GM11168 (cell line): ENCODE measurements around the gene SYMPK.

Experiments used
- in situ Hi-C: fragments of 300-500 bp; cut with MboI; formaldehyde crosslinking; loops from one replicate; pipeline ENCODE4 v1.12.0; 2022; ENCODE audit warnings: low sequenced_read_pairs; ENCODE audit not compliant: unreplicated experiment

Gene SYMPK

GRCh38 chr19:45828523-45828922 lies 34.4 kb downstream of the SYMPK start:
- in situ Hi-C loops = no loop called here

DNA sequence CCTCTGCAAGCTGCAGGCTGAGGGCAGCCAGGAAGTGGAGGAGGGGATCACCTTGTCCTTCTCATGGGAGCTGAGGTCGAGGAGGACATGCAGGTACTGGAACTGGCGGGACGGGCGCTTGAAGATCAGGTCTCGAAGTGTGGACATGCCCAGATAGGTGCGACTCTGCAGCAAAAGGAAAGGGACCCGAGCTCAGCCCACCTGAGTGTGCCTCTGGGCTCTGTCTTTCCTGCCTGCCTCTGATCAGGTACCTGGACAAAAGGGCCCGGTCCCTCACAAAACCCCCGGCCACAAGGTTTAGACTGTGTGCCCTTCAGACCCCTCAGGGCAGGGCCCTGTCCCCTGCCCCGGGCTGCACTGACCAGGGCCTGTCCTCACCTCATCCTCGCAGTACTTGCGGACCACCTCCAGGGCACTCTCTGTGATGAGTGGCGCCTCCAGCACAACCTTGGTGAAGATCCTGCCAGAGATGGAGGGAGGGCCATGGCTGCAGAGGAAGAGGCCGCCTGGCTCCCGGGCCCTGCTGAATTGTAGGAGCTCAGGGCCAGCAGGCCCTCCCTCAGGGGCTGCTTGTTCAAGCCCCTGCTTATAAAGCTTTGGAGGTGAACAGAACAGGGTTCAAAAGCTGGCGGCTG lies 35.4 kb downstream of the SYMPK start:
- in situ Hi-C loops = no loop called here

DNA sequence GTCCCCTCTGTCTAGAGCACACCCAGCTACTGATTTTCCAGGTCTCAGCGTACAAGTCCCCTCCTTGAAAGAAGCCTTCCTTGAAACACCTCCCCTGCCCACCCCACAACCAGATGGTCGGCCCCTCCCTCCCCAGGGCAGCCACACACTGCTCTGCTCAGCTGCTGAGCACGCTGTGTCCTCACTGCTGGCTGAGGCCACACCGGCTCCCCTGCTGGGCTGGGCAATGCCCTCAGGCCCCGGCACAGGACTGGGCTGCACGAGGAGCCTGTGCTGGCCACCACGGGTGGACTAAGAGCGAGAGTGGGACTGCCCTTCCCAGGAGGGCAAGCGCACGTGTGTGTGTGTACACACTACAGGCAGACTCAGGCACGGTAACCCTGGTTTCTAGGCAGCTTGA lies 36.0 kb downstream of the SYMPK start:
- in situ Hi-C loops = no loop called here

GRCh38 chr19:45825917-45826893 lies 36.7 kb downstream of the SYMPK start:
- in situ Hi-C loops = no loop called here

DNA sequence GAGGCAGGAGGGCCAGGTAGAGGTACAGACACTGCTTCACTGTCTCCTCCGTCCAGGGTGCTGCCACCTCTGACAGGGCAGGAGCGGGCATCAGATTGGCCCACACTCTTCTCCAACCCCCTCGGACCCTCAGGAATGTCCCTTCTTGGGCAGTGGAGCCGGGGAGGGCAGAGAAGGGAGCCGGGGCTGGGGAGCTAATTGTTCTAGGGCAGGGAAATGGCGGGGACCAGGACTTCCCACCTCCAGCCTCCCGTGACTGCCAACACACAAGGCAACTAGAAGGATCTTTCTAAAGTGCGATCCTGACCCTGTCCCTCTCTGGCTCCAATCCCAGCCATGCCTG lies 37.7 kb downstream of the SYMPK start:
- in situ Hi-C loops = no loop called here

DNA sequence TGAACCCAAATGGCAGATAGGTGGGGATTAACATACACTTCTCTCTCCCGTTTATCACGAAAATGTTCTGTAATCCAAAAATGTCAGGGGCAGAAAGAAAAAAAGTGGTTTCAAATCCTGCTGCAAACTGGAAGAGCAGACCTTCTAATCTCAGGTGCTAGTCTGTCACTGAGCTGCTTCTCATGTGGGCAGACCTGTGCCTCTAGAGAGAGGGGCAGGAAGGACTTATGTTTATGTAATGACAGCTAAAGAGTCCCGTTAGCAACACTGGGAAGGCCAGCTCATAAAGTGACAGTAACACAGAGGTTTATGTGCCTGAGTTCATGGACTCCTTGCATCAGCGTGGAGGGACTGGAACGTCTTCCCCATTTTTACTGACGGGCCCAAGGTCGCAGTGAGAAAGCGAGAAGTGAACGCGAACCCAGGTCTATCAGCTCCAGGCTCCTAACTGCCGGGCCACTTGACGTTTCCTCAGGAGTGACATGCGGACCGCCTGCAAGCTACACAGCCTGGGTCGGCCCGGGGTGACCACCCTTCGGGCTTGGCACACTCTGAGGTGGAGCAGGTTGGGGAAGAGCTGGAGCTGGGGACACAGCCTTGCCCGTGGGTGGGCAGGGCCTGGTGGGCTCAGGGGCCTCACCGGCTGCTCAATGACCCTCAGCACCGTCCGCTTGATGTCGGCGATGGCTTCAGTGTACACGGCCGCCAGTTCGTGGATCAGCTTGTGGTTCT lies 38.2 kb downstream of the SYMPK start:
- in situ Hi-C loops = no loop called here

GRCh38 chr19:45824041-45824471 lies 38.9 kb downstream of the SYMPK start:
- in situ Hi-C loops = no loop called here

DNA sequence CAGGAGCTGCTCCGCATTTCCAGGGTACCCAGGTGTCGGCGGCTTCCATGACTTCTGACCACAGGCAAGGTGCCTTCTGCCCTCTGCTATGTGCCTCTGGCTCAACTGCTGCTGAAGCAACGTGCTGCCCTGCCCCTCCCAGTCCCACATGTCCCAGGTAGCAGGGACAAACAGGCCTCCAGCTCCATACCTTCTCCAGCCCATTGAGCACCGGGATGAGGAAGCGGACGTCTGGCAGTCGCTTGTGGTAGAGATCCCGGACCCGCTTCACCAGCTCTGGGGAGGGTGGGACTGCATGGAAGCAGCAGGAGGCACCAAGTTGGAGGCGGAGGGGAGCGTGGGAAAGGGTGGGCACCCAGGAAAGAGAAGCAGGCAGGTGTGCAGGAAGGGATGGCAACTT lies 39.8 kb downstream of the SYMPK start:
- in situ Hi-C loops = no loop called here

GRCh38 chr19:45822716-45823115 lies 40.2 kb downstream of the SYMPK start:
- in situ Hi-C loops = no loop called here

DNA sequence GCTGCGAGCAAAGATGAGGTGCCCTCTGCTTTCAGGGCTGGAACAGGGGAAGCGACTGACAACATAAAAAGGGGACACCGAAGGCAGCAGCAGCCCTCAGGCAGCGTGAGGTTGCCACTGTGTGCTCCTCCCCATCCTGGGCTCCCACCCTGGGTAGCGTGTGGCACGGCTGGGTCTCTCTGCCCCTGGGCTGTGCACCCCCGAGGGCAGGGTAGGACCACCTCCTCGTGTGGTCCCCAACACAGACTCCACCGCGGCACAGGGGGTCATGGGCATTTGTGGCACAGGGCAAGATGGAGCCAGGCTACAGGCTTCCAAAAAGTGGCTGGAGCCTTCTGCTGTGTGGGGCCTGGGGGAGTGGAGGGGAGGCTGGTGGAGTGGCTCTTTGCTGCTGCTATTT lies 41.4 kb downstream of the SYMPK start:
- in situ Hi-C loops = no loop called here

- in situ Hi-C loops = no loop called here
Measured at GRCh38 chr19:45821103-45821521, 41.8 kb downstream of the SYMPK start.

DNA sequence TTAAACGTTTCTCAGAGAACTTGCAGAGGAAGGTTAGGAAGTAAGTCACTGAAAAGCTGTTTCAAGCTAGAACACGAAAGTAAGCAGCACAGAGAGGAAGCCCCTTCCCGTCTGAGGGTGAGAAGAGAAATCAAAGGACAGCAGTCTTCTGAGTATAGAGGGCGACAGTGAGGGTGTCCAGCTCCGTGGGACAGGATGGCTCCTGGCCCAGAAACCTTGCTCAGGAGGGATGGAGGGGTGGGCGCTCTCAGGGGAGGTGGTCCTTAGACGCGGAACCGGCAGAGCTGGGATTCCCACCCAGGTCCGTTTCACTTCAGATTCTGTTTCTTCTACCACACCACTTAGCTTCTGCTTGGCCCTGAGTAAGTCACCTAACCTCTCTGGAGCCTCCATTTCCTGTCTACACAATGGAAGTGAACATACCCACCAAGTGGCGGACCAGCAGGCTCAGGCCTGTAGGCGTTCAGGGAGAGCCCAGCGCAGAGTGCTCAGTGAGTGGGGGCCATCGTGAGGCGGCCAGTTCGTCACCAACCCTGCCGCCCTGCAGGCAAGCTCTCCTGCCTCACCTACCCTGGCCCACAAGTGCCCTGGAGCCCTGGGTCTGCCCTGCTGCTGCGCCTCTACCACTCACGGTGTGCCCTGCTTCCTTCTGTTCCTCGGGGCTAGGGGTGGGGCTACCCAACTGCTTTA lies 42.4 kb downstream of the SYMPK start:
- in situ Hi-C loops = no loop called here

DNA sequence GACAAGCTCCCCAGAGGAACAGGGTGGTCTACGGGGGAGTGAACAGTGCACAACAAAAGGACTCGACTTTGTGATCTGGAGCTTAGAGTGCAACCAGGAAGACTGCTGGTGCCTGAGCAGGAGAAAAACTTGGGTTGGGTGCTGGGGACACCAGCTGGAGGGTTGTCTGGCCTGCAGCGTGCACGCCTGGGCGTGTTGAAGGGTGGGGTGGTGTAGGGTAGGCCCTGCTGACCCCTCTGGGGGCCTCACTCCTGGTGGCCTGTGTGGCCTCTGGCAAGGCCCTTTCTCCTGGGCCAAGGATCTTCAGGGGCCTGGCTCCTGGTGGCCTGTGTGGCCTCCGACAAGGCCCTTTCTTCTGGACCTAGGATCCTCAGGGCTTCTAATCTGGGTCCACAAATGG lies 43.2 kb downstream of the SYMPK start:
- in situ Hi-C loops = no loop called here

GRCh38 chr19:45817725-45818301 lies 45.1 kb downstream of the SYMPK start:
- in situ Hi-C loops = no loop called here

DNA sequence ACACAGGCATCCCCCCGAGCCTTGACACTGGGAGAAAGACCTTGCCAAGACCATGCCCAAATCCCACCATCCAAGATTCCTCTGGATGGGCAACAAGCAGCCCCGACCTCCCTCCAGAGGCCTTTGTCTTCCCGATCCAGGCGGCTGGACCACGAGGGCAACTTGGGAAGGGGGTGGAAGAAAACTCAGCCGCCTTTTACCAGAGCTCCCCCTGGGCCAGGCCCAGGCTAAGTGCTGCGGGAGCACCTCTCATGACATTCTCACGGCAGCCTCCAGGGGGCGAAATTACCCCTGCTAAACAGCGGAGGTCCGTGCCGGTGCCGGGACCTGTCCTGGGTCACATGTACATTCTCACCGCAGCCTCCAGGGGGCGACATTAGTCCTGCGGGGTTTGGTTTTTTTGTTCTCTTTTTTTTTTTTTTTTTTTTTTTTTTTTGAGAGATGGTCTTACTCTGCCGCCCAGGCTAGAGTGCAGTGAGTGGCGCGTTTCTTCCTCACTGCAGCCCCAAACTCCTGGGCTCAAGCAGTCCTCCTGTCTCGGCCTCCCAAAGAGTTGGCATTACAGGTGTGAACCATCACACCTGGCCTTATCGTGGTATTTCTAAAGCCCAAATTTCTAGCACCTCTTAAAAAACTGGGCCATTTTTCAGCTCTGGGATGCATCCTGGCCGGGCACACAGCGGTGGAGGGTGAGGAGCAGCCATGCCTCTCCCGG lies 45.8 kb downstream of the SYMPK start:
- in situ Hi-C loops = no loop called here

- in situ Hi-C loops = no loop called here
Measured at GRCh38 chr19:45816236-45817009, 46.5 kb downstream of the SYMPK start.

- in situ Hi-C loops = no loop called here
Measured at GRCh38 chr19:45815481-45816216, 47.3 kb downstream of the SYMPK start.

GRCh38 chr19:45814851-45815480 lies 48.0 kb downstream of the SYMPK start, which contains the start of gene RSPH6A:
Gene RSPH6A (minus strand): TSS chr19:45815308. CDS start chr19:45815176, 132 bp downstream.
- in situ Hi-C loops = no loop called here
